Inflammatory macrophage treated with lipopolysaccharide for 1 hour (primary cell): Measurements from ENCODE around the gene CYTH3.
"Not testable (repeated sequence)": the region's sequence is repeated elsewhere in the genome, so short reads cannot be mapped to it uniquely, and the experiment has no call there.

Experiments
- DNase-seq, 2 donors: peaks; one replicate each; pipeline ENCODE4 v3.0.0-alpha.2; 2020 to 2022

Gene CYTH3

DNA sequence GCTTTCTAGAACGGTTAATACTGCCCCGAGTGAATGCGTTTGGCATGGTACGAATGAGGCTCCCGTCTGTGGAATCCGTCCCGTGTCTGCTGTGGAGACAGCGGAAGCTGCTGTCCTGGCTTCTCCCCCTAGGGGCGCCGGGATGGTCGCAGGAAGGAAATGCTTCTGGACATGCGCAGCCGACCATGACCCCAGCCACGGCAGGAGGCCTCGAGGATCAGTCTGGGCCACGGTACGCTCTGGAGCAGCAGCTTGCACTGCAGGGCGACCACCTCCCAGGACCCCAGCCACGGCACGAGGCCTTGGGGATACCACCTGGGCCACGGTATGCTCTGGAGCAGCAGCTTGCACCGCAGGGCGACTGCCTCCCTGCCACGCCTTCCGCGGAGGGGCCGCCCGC, 107.9 kb downstream of the CYTH3 start:
- no peak for DNase-seq

DNA sequence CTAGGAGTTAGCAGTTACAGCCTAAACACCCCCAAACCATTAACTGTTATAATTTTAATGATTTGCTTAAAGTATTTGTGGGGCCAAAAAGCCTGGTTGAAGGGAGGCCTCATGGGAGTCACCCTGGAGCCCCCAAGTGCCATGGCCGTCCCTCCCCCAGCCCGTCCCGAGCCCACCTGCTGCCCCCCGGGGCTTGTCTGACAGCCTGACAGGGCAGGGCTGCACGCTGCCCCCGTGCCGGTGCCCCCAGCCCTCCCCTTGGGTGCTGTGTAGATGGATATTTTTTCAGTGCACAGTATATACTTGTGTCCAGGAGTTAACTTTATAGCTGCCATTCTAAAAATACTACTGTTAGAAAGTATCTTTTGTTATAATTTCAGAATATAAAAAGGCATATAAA, 108.4 kb downstream of the CYTH3 start:
- DNase-seq, result no peak

DNA sequence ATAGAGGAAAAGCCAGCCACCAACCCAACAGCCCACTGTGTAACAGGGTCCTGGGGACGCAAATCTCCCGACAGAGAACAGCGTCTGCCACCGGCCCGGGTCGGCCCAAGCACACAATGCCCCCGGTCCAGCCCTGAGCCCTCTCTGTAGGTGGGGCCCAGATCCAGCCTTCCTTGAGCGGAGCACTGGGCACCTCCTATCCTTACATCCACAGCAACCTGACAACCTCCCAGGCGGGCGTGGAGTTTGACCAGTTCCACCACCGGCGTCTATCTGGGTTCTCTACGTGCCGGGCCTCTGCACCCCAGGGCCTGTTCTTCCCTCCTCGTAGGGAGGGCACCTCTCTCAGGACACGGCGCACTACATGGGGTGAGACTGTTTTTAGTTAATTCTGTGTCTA, 109.0 kb downstream of the CYTH3 start:
- DNase-seq, result no peak

DNA sequence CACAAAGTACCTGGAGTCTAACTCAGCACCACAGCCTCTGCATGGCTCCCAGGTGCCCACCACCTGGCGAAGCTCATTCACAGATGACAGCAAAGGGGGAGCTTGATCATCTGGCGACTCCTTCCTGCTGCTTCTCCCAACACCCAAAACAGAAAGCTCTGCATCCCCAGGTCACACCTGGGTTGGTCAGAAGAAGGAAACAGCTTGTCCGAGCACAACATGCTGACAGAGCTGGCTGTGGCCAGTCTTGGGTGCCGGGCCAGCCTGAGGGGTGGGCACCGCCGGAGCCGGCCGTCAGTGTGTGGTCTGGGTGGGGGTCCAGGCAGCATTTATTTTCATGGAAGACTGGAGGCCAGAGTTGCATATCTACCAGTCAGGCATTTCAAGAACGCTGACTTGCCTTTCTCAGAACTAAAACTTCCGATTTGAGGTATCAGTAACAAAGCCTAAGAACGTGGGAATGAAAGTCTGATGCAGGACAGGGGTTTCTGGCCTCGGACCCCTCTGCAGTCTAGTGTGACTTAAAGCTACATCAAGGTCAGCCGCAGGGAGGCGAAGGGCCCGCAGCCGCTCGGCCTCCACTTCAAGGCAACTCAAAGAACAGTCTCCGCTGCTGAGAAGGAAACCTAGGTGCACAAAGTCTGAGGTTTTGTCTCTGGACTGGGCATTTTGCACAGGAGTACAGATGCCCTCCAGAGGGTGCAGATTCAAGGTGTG, 109.6 kb downstream of the CYTH3 start:
- no peak for DNase-seq

DNA sequence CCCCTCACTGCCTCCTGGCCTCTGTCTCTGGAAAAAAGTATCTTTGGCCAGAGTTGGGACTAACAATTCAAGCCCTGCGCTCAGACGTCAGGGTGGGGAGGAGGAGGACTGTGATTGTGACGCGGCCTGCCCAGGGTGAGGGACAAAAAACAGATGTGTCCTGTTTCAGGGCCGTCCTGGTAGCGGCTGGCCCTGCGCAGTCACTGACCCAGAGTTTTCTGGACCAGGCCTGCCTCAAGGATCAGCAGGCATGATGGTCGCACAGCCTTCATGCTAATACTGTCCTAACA, 110.1 kb downstream of the CYTH3 start:
- no peak for DNase-seq

DNA sequence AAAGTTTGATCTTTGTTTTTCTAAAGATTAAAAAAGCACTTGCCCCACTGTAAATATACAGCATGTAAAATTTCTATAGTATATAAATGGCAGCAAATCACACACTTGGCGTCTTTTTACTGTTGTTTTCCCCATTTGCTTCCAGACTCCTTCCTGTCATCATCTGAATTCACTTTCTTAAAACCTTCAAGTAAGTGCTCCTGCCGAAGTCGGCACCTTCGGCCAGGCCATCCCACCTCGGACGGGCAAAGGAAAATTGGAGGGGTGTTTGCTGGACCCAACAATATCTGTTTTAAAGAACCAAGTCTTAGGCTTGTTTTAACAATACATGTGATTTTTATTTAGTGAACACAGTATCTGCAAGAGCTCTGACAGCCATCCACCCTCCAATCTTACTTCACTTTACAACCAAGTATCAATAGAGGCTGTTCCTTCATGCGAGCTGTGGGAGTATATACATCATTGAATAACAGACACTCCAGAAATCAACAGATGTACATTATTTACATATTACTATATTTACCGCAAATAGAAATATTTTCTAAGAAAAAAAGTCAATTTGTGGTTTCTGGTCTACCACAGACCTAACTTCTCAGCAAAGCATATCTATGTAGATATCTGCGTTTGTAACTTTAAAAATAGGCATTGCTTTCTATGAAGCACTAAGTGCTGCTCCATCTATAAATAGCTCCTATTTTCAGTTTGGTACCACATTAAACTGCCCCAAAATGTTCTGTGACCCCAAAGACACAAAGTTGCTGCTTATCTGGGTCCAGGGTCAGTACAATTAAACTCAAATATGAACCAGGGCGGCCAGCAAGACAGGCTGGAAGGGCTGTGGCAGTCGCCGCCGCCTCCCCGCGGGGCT, 110.7 kb downstream of the CYTH3 start:
- no peak for DNase-seq

DNA sequence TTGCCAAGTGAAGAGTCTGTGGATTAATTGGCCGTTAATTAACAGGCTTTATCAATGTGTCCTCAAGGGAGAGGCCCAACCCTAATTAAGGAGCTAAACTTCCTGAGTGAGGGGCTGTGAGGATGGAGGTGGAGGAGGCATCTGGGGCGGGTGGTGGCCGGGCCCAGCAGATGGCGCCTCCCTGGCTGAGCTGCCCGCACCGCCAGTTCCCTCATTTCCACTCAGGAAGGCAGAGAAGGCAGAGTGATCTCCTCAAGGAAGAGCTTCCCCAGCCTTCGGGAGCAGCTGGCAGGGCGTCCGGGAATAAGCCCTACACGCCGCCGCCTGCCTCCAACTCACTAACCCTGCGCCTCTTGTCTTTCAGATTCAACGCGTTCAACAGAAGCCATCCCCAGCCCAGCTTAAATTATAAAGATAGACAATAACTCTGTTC, 112.2 kb downstream of the CYTH3 start:
- DNase-seq, result peak in 1 of 2 donors; percentile 27

DNA sequence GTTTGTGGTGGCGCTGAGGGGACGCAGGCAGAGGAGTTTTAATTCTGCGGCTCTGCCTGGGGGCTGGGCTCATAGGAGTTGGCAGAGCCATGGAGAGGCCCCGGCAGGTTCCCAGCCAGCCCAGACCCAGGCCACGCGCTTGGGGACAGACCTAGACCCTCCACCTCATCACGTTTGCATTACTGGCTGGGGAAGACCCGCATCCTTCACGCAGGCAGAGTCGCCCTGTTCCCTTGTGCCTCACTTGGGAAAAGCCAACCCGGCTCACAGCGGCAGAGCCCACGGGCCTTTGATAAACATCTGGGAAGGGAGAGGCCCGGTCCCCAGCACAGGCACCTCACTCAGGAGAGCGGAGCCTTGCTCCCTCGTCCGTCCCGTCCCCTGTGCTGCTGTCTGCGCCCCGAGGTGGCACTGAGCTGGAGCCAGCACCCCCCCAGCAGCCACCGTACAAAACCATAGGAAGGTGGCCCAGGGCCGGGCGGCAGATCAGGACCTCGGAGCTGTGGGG, 112.8 kb downstream of the CYTH3 start:
- DNase-seq, result no peak

DNA sequence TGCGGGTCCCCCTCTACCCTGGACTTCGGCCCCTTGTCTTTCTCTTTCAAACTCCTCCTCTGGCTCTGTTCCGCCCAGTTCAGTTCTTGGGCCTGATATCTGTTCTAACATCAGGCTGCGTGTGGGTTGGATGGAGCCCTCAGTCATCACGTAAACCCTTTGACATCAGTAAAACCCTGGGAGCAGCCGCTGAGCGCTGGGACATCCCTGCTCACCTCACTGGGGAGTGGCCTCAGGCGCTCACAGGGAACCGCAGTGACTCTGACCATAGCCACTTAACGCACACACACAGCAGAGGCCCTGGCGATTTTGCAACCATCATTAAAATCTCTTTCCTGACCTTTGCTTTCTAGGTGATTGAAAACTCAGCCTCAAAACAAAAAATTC, 113.3 kb downstream of the CYTH3 start:
- DNase-seq, result no peak

DNA sequence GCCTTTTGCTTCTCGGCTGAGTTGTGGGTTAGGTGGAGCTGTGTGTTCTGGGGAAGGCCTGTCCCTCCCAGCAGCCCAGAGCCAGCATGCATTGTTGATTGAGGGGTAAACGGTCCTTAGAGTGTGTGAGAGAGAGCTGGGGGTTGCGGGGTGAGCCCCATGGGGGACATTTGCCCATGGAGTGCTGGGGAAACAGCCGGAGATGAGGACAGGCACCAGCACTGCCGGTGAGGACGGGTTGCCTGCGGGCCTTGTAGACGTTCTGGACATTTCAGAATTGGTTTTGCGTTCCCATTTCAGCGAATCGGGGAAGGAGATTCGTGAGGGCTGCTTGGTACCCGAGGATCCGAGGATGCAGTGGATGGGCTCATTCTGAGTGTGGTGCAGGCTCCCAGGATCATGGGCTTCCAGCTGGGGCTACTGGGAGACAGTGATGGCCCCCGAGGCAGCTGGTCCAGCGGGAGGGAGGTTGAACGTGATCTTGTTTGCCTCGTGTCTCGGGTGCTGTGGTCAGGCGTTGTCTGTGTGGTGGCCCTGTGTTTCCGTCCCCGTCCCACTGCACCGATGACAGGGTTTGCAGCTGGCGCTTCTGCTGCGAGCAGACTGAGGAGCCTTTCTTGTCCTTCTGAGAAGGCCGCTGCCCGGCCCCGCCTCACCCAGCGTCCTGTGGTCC, 113.9 kb downstream of the CYTH3 start:
- no peak for DNase-seq

DNA sequence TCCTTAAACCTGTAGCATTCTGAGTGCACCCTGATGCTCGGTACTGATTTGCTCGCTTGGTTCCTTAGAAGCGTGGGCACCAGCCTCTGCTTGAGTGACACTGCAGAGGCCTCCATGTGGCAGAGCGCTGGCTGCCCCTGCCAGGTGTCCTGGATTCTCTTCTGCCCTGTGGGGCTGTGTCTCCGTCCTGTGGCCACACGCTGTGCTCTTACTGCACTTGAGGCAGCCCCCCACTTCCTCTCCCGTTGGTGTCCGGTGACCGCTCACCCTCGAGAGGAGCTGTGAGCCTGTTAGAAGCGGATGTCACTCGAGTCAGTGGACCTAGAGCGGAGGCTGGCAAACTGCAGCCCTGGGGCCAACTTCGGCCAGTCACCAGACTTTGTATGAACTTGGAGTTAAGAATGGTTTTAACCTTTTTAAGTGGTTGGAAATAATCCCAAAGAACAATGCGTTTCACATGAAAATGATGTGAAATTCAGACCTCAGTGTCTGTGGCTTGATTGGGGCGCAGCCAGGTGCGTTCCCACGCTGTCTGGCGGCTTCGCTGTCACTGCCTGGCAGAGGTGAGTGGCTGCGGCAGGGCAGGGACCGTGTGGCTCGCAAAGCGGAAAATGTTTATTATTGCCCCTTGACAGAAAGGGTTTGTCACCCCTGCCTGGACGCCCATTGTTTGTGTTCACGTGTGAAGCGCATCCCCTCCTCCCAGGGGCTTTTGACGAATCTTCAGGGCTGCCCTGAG, 114.6 kb downstream of the CYTH3 start:
- DNase-seq, result no peak

DNA sequence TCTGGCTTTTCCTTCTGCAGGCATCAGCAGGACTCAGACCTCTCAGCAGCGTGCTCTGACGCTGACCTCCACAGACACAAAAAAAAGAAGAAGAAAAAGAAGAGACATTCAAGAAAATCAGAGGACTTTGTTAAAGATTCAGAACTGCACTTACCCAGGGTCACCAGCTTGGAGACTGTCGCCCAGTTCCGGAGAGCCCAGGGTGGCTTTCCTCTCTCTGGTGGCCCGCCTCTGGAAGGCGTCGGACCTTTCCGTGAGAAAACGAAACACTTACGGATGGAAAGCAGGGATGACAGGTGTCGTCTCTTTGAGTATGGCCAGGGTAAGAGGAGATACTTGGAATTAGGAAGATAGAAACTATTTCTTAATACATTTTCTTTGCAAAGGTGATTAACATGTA, 115.7 kb downstream of the CYTH3 start:
- DNase-seq, result no peak

DNA sequence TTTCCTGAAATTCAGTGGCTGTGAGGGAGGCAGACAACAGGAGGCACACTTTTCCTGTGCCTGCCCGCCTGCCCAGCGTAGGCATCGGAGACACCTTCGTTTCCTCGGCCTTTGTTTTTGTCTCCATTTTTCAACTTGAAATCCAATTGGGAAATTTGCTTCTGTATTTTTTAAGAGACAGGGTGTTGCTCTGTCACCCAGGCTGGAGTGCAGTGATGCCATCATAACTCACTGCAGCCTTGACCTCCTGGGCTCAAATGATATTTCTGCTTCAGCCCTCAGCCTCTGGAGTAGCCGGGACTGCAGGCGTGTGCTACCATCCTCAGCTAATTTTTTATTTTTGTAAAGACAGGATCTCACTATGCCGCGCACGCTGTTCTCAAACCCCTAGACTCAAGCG, 116.8 kb downstream of the CYTH3 start:
- no peak for DNase-seq

DNA sequence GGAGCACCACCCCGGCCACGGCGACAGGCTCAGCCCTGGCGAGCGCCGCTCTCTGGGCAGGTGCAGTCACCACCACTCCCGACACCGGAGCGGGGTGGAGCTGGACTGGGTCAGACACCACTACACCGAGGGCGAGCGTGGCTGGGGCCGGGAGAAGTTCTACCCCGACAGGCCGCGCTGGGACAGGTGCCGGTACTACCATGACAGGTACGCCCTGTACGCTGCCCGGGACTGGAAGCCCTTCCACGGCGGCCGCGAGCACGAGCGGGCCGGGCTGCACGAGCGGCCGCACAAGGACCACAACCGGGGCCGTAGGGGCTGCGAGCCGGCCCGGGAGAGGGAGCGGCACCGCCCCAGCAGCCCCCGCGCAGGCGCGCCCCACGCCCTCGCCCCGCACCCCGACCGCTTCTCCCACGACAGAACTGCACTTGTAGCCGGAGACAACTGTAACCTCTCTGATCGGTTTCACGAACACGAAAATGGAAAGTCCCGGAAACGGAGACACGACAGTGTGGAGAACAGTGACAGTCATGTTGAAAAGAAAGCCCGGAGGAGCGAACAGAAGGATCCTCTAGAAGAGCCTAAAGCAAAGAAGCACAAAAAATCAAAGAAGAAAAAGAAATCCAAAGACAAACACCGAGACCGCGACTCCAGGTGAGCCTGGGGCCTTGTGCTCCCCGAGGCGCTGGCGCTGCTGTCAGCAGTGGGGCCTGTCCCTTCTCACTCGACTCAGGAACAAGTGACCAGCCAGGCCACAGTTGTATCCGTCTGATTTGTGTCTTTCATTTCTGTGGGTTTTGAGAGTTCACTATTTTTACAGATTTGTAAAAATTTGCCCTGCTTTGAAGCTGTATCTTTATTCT, 117.7 kb downstream of the CYTH3 start:
- DNase-seq, result no peak

DNA sequence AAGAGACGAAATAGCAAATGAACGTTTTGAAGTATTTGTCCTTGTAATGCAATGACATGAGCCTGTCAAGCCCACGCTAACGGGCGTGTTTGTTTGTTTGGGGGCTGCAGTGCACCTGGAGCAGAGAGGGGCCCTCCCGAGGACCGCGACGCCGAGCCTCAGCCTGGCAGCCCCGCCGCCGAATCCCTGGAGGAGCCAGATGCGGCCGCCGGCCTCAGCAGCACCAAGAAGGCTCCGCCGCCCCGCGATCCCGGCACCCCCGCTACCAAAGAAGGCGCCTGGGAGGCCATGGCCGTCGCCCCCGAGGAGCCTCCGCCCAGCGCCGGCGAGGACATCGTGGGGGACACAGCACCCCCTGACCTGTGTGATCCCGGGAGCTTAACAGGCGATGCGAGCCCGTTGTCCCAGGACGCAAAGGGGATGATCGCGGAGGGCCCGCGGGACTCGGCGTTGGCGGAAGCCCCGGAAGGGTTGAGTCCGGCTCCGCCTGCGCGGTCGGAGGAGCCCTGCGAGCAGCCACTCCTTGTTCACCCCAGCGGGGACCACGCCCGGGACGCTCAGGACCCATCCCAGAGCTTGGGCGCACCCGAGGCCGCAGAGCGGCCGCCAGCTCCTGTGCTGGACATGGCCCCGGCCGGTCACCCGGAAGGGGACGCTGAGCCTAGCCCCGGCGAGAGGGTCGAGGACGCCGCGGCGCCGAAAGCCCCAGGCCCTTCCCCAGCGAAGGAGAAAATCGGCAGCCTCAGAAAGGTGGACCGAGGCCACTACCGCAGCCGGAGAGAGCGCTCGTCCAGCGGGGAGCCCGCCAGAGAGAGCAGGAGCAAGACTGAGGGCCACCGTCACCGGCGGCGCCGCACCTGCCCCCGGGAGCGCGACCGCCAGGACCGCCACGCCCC, 118.5 kb downstream of the CYTH3 start:
- DNase-seq, result no peak

DNA sequence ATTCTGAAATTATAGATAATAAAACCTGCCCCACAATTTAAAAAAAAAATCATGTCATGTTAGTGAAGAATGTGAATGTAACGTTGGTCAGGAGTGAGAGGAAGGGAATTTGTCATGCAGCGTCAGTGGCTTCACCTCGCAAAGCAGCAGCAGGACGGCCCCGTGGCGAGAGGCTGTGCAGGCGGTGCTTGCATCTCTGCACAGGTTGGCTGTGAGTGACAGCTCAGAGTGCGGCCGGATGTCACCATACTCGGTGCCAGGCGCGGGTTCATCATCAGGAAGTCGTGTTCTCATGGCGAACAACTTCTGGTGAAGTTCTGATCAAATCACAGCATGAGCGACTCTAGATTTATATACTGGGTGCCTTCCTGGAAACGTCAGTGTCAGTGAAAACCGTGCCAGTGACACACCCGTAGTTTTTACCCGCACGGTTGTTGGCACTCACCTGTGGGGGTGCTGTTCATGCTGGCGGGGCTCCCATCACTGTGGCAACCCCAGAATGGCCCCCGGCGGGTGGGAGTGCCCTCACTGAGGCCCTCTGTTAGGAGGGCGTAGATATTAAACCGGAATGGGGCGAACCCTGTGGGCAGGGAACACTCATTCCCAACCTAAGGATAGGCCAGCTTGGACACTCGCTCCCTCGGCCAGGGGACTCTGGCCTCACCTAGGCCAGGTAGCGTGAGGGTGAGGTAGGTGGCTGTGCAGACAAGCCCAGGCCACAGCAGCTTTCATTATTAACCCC, 120.3 kb downstream of the CYTH3 start:
- DNase-seq, result no peak

DNA sequence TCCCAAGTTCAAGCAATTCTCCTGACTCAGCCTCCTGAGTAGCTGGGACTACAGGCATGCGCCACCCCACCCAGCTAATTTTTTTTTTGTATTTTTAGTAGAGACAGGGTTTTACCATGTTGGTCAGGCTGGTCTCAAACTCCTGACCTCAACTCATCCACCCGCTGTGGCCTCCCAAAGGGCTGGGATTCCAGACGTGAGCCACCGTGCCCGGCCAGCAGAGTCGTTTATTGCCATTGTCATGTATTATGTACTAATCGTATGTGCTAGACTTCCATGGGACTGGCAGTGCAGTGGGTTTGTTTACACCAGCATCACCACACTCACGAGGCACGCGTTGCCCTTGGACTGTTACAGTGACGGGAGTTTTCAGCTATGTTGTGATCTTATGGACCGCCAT, 120.9 kb downstream of the CYTH3 start:
- DNase-seq, result not testable (repeated sequence)

DNA sequence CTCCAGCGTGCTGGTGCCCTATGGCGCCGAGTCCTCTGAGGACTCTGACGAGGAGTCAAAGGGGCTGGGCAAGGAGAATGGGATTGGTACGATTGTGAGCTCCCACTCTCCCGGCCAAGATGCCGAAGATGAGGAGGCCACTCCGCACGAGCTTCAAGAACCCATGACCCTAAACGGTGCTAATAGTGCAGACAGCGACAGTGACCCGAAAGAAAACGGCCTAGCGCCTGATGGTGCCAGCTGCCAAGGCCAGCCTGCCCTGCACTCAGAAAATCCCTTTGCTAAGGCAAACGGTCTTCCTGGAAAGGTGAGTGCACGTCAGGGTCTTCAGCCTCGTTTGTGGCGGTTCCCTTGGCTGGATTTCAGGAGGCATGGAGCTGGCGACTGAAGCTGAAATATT, 122.4 kb downstream of the CYTH3 start:
- no peak for DNase-seq

DNA sequence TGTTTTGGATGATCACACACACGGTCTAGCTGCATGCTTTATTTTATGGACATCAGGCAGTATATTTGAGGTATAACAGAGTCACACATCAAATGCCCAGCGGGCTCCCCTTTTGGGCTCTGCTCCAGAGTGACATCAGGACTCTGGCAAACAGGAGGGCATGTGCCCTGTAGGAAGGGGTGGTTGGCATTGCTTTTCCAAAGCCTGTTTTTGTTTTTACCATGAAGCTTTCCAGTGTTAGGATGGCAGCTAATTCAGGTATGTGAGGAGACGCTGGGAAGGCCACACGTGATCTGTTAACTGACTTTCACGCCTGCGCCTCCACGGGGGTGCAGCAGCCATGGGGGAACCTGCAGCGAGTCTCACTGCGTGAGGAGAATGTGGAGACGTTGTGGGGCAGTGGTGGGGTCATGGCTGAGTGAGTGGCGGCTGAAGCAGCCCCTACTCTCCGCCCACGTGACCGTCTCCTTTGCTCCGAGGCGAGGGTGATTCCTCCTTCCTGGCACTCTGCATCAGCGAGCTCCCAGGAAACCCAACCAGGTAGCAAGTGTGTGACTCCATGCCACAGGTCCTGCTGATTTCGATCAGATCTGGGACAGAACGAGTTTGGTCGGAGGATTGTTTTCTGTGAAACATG, 123.6 kb downstream of the CYTH3 start:
- no peak for DNase-seq

DNA sequence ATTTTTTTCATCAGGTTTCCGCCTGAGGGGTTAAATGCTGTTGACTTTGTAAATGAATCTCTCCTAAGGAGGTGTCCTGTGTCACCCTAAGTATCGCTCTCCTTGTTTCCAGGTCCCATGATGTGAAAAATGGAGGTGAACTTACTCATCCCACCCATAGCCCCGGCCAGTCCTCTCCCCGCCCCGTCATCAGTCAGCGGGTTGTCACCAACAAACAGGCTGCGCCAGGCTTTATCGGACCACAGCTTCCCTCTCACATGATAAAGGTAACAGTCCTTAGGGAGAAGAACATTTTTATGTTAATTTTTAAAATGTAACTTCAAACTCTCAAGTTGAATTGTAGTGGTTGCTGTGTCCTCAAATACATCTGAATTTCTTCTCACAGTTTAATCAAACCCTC, 124.8 kb downstream of the CYTH3 start:
- no peak for DNase-seq
